ENCODE data around the gene ZNF205. TPM values are rescaled to one million over a fixed set of nuclear protein-coding genes. Genes with fewer than 3 reads are reported as not detected.
A peak's percentile ranks its signal among the peaks of the same experiment; 100 is the strongest.

The ZNF205 gene
- total and polyA plus RNA-seq, 2 of the 13 experiments (the other 11 are each of a cell fraction or from before 2014, with no cell fraction given) = 5.8 to 10.2 TPM

DNA sequence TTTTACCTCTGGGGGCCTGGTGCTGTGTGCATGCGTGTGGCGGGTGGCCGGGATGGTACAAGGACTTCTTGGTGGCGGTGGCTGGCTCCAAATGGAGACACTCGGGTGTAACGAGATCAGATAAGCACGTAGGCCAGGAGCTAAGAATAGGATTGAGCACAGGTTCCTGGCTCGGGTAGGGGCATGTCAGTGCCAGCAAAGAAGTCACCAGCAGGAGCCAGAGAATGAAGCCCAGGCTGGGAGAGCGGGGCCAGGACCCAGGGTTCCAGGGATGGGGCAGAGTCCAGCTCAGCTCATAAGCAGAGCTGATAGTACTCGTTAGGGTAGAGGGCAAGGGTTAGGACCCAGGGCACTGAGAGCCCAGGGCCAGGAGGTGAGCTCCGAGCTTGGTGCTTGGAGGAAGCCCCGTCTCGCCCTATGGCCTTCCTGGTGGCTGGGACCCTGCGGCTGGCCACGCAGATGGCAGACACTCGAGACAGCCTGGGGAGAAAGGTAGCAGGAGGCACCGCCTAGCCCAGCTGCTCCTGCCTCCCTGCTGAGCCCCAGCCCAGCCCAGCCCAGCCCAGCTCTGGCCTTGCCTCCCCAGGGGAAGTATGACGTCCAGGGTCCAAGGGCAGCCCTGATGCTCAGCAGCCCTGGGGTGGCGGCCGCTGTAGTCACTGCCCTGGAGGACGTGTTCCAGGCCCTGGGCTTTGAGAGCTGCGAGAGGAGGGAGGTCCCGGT lies 31.4 kb downstream of the ZNF205 start (continued):
- TF ChIP-seq KDM5B (CRISPR knock-in tag; IDR thresholded peaks at IDR 0.05; ENCODE audit: borderline replicate concordance) = no peak; the same call in 1 of the 2 replicates
- no peak for TF ChIP-seq ATF6 (CRISPR knock-in tag; conservative IDR thresholded peaks at IDR 0.05)
- no peak for TF ChIP-seq ZSCAN20 (CRISPR knock-in tag; IDR thresholded peaks at IDR 0.05; ENCODE audit: borderline replicate concordance)
- TF ChIP-seq, protein P1, sequence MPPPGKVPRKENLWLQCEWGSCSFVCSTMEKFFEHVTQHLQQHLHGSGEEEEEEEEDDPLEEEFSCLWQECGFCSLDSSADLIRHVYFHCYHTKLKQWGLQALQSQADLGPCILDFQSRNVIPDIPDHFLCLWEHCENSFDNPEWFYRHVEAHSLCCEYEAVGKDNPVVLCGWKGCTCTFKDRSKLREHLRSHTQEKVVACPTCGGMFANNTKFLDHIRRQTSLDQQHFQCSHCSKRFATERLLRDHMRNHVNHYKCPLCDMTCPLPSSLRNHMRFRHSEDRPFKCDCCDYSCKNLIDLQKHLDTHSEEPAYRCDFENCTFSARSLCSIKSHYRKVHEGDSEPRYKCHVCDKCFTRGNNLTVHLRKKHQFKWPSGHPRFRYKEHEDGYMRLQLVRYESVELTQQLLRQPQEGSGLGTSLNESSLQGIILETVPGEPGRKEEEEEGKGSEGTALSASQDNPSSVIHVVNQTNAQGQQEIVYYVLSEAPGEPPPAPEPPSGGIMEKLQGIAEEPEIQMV (CRISPR knock-in tag; IDR thresholded peaks at IDR 0.05; ENCODE audit: low read depth) = no peak
- TF ChIP-seq ZNF766 (CRISPR knock-in tag; IDR thresholded peaks at IDR 0.05; ENCODE audit: borderline replicate concordance) = no peak
- no peak for TF ChIP-seq ZNF660 (CRISPR knock-in tag; IDR thresholded peaks at IDR 0.05; ENCODE audit: borderline replicate concordance, low read depth)
- no peak for TF ChIP-seq KLF15 (CRISPR knock-in tag; IDR thresholded peaks at IDR 0.05; ENCODE audit: borderline replicate concordance)
- no peak for TF ChIP-seq ZNF441 (CRISPR knock-in tag; IDR thresholded peaks at IDR 0.05; ENCODE audit: borderline replicate concordance)
- TF ChIP-seq ERF (CRISPR knock-in tag; IDR thresholded peaks at IDR 0.05) = 0 out of 2 replicates have a peak, but pooled peaks have one; percentile 13
- TF ChIP-seq KAT2B (IDR thresholded peaks at IDR 0.05; ENCODE audit: borderline replicate concordance, low read depth, low read length) = no peak
- no peak for TF ChIP-seq ZNF414 (CRISPR knock-in tag; IDR thresholded peaks at IDR 0.05)
- TF ChIP-seq NR2F1 (CRISPR knock-in tag; IDR thresholded peaks at IDR 0.05) = peak in 1 of 2 experiments; percentile 44; a peak in 1 of 4 replicates
- TF ChIP-seq, protein P2, sequence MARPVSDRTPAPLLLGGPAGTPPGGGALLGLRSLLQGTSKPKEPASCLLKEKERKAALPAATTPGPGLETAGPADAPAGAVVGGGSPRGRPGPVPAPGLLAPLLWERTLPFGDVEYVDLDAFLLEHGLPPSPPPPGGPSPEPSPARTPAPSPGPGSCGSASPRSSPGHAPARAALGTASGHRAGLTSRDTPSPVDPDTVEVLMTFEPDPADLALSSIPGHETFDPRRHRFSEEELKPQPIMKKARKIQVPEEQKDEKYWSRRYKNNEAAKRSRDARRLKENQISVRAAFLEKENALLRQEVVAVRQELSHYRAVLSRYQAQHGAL (CRISPR knock-in tag; IDR thresholded peaks at IDR 0.05; ENCODE audit: not compliant biosample characterization) = no peak
- TF ChIP-seq BRCA1 (CRISPR knock-in tag; IDR thresholded peaks at IDR 0.05) = no peak
- no peak for TF ChIP-seq ELK4 (CRISPR knock-in tag; IDR thresholded peaks at IDR 0.05; ENCODE audit: borderline replicate concordance)
- TF ChIP-seq ZNF782 (CRISPR knock-in tag; IDR thresholded peaks at IDR 0.05; ENCODE audit: borderline replicate concordance) = no peak; the same call in 1 of the 2 replicates
- no peak for TF ChIP-seq ZNF136 (CRISPR knock-in tag; IDR thresholded peaks at IDR 0.05; ENCODE audit: low read depth)
- TF ChIP-seq RARG (CRISPR knock-in tag; IDR thresholded peaks at IDR 0.05; ENCODE audit: low read depth) = no peak
- no peak for TF ChIP-seq NFIB (CRISPR knock-in tag; IDR thresholded peaks at IDR 0.05; ENCODE audit: borderline replicate concordance)

All from HepG2 (cell line).